Esophagus squamous epithelium (tissue), 4 donors: ENCODE data around the gene TMEM61.

Source experiments
- POLR2A ChIP-seq, 4 donors: fragments of 450-650 bp; IDR thresholded peaks; one replicate each; pipeline ENCODE4 v1.6.1; 2017; ENCODE audit warnings: antibody characterized with exemption in 4 of 4, mild to moderate bottlenecking in 4 of 4, moderate library complexity in 3 of 4
- TF ChIP-seq, protein P1 (sequence below), 6 experiments: fragments of 450-650 bp in 4 of 6; fragments of 200-600 bp in 2 of 6; sonication (generic) in 2 of 6; IDR thresholded peaks; one replicate each; pipeline ENCODE4 v1.5.1; 2016 to 2019; ENCODE audit warnings: antibody characterized with exemption in 6 of 6, mild to moderate bottlenecking in 4 of 6, moderate library complexity in 4 of 6

- no peak for TF ChIP-seq POLR2A (IDR thresholded peaks at IDR 0.05)
- TF ChIP-seq, protein P1, sequence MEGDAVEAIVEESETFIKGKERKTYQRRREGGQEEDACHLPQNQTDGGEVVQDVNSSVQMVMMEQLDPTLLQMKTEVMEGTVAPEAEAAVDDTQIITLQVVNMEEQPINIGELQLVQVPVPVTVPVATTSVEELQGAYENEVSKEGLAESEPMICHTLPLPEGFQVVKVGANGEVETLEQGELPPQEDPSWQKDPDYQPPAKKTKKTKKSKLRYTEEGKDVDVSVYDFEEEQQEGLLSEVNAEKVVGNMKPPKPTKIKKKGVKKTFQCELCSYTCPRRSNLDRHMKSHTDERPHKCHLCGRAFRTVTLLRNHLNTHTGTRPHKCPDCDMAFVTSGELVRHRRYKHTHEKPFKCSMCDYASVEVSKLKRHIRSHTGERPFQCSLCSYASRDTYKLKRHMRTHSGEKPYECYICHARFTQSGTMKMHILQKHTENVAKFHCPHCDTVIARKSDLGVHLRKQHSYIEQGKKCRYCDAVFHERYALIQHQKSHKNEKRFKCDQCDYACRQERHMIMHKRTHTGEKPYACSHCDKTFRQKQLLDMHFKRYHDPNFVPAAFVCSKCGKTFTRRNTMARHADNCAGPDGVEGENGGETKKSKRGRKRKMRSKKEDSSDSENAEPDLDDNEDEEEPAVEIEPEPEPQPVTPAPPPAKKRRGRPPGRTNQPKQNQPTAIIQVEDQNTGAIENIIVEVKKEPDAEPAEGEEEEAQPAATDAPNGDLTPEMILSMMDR (IDR thresholded peaks at IDR 0.05) = no peak
Measured at GRCh38 chr1:54975356-54976108, 4.9 kb upstream of the TMEM61 start.
